Thymus (tissue), 11 donors: ENCODE measurements around the gene ZDHHC16. TPM values are rescaled to one million over a fixed set of nuclear protein-coding genes. Genes with fewer than 3 reads are reported as not detected.
A peak's percentile ranks its signal among the peaks of the same experiment; 100 is the strongest.

Experiments used
- DNase-seq, 9 donors: peaks; one replicate each; pipeline ENCODE4 v3.0.0-alpha.2; 2013; ENCODE audit warnings: low spot score in 9 of 9, low read depth in 6 of 9, missing footprints in 1 of 9
- H3K27ac ChIP-seq, 2 donors: one replicate each; pipeline ENCODE4 v1.5.1; 2013; ENCODE audit warnings: control low read depth in 1 of 2, low read depth in 1 of 2, low read length in 1 of 2, mild to moderate bottlenecking in 1 of 2, moderate library complexity in 1 of 2
- H3K27me3 ChIP-seq, 2 donors: one replicate each; pipeline ENCODE4 v1.5.1; 2013; ENCODE audit warnings: low read length in 1 of 2; ENCODE audit not compliant: control insufficient read depth in 2 of 2, insufficient read depth in 1 of 2
- H3K36me3 ChIP-seq, 2 donors: one replicate each; pipeline ENCODE4 v1.5.1; 2013; ENCODE audit warnings: low read length in 1 of 2, mild to moderate bottlenecking in 1 of 2, moderate library complexity in 1 of 2; ENCODE audit not compliant: control insufficient read depth in 2 of 2, insufficient read depth in 2 of 2
- H3K4me1 ChIP-seq, 2 donors: one replicate each; pipeline ENCODE4 v1.5.1; 2013; ENCODE audit warnings: low read length in 2 of 2; ENCODE audit not compliant: control insufficient read depth in 2 of 2, insufficient read depth in 2 of 2
- H3K4me3 ChIP-seq, 2 donors: one replicate each; pipeline ENCODE4 v1.5.1; 2013; ENCODE audit warnings: low read length in 2 of 2, control low read depth in 1 of 2, mild to moderate bottlenecking in 1 of 2
- H3K9me3 ChIP-seq, 2 donors: one replicate each; pipeline ENCODE4 v1.5.1; 2013; ENCODE audit warnings: low read length in 1 of 2, mild to moderate bottlenecking in 1 of 2; ENCODE audit not compliant: control insufficient read depth in 2 of 2, insufficient read depth in 1 of 2
- WGBS: extraction: QIAGEN DNeasy Blood & Tissue Kit; methylation state at CpG from one replicate; pipeline ENCODE4 v1.1.7; 2013; 5-methylcytosine and 5-hydroxymethylcytosine counted together
- polyA plus RNA-seq: library from polyadenylated mRNA; stranded (reverse); fragments of 200-250 nt; gene quantifications from one replicate; pipeline ENCODE4 v1.2.3, GENCODE V29; 2013
- total RNA-seq: library from RNA; stranded (reverse); fragments of 120-200 nt; gene quantifications from one replicate; pipeline ENCODE4 v1.2.4, GENCODE V29; 2013
- donor health status: healthy.

The ZDHHC16 gene
- total and polyA plus RNA-seq, 2 donors = 20.8 to 24.4 TPM

DNA sequence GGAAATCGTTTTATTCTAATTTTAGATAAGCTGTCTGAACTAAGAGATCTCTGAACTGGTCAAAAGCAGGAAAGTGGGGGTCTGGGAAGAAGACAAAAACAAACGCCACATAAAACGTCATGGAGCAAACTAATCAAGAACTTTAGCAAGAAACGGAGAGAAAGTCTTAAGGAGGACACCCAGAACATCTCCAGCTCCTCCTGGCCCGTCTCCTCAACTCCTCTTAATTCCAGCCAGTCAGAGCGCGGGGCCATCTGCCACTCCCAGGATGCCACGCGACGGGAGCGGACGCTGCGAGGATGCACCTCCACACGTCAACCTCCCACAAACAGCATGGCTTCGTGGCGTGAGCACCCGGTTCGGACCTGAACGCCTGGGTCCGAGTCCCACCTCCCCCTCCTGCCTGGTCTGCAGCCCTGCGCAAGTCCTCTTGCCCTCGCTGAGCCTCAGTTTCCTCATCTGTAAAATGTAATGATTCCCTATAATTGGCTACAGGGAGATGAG, 51.6 kb downstream of the ZDHHC16 start:
- WGBS = under 1% methylated on average over 22 of the region's 22 CpGs
- Histone ChIP-seq H3K4me1 (peaks cover 14 to 30% of the 10 kb centered on the region in 2 donors), H3K27ac (peak overlapping the region; percentile 97 to 99), H3K36me3 (peaks cover 0 to 8% of the 10 kb centered on the region in 2 donors), H3K9me3 (peaks cover 0 to 4% of the 10 kb centered on the region in 2 donors), H3K4me3 (peak overlapping the region; percentile 94 to 100), H3K27me3 (peaks cover 25 to 39% of the 10 kb centered on the region in 2 donors)
- peak in 7 of 9 donors; percentile 26 to 76 (median 53) for DNase-seq

DNA sequence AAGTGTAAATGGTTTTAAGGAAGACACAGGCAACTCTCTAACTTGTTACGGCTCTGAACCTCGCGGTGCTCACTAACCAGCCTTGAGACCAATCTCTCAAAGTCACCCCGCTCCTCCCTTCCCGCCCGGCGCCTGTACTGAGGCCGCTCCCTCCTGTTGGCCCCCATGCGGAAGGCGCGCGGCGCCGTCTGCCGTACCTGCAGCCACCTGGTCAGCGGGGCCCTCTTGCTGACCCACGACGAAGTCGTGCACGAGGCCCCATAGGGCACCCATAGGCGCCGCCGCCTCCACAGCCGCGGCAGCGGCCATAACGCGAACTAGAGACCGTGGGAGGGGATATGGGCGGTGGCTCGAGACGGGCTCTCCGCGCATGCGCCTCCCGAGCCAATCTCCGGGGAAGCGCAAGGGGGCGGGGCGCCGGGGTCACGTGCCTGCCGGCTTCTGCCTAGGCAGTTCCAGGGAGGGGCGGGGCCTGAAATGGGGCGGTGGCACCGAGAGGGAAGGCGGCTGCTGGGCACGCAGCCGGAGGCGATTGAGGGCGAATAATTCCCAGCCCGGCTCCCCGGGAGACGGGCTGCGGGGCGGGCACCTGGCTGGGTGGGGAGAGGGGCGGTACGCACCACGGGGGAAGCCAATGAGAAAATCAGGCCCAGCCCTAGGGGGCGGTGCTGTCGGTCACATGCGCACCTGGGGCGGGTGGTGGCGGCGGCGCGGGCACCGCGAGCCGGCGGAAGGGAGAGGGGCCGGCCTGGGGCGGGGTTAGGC, 52.3 kb downstream of the ZDHHC16 start, which contains the start of gene MMS19:
MMS19 (minus strand) TSS at position 347 of the 765 bp plus-strand sequence; CDS start at position 309, 38 bp downstream.
- H3K4me1 ChIP-seq = peaks cover 14 to 30% of the 10 kb centered on the region in 2 donors
- peak; percentile 83 to 99 (median 97) for DNase-seq
- peaks cover 25 to 42% of the 10 kb centered on the region in 2 donors for H3K27me3 ChIP-seq
- H3K9me3 ChIP-seq = peaks cover 0 to 4% of the 10 kb centered on the region in 2 donors
- peaks cover 0 to 3% of the 10 kb centered on the region in 2 donors for H3K36me3 ChIP-seq
- H3K27ac ChIP-seq = peak within 1 kb of the TSS; percentile 97 to 99
- peak within 1 kb of the TSS; percentile 94 to 100 for H3K4me3 ChIP-seq
- WGBS = under 1% methylated on average over 73 of the region's 73 CpGs

DNA sequence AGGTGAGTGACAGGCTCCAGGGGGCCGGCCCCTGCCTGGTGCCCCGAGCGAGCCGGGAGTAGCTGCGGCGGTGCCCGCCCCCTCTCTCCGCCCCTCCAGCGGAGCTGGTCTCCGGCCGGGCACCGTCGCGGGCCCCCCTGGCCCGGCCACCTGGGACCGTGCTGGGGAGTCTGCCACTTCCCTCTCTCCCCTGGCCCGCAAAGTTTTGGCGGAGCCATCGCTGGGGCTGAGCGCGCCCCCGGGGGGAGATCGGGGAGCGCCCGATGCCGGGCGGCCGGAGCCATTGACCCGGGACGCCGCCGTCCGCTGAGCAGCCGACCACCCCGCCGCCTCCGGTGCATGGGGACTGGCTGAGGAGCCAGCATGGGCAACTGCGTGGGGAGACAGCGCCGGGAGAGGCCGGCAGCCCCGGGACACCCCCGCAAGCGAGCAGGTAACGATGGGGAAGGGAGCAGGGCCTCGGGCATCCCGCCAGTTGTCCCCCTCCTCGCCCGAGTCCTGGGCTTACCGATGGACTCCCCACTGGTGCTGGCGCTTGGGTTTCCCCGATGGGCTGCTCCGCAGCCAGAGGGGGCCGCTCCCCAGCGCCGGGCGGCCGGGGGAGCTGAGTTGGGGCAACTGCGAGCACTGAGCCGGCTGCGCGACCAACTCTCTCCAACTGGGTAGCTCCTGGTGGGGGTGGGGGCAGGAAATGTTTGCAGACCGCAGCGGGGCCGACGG, 53.0 kb downstream of the ZDHHC16 start, which contains the start of gene UBTD1:
UBTD1 (plus strand) TSS at position 84 of the 720 bp plus-strand sequence; CDS start at position 364, 280 bp downstream.
- DNase-seq = peak in 5 of 9 donors; percentile 10 to 51 (median 24)
- peak within 1 kb of the TSS; percentile 94 to 100 for H3K4me3 ChIP-seq
- WGBS = under 1% methylated on average over 66 of the region's 66 CpGs
- H3K4me1 ChIP-seq = peaks cover 14 to 30% of the 10 kb centered on the region in 2 donors
- H3K9me3 ChIP-seq = peaks cover 0 to 4% of the 10 kb centered on the region in 2 donors
- peaks cover 25 to 47% of the 10 kb centered on the region in 2 donors for H3K27me3 ChIP-seq
- peaks cover 0 to 2% of the 10 kb centered on the region in 2 donors for H3K36me3 ChIP-seq
- H3K27ac ChIP-seq = peak within 1 kb of the TSS; percentile 97 to 99

DNA sequence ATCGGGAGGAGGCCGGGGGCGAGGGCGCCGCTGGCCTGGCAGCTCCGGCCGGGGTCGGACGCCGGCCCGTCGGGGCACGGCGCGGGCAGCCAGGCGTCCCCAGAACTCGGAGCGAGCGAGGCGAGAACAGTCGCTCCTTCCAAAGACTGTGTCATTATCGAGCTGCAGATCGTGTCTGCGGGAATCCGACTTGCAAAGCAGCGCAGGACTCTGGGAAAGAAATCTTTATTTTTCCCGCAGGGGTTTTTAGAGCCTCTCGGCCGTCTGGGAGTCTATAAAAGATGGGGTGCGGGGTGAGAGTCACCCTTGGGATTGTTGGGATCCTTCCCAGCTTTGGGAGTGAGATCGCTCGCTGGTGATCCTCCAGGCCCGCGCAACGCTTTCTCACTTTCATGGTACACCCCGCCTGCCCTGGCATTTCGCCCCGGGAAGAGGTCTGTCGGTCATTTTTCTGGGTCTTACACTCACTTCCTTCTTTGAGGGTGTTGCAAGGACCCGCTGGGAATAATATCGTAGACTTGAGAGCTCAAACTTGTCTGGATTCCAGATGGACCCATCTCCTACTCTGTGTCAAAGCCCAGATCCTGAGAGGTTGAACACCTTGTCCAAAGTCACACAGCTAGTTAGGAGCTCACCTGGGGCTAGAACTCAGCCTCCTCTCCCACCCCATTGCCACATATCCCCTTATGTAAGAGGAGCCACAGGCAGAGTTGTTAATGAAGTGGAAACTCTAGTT, 53.8 kb downstream of the ZDHHC16 start:
- WGBS = 6% methylated on average over 41 of the region's 41 CpGs
- peak overlapping the region in 1 of 2 donors; percentile 21 for H3K27ac ChIP-seq
- DNase-seq = peak in 1 of 9 donors; percentile 13
- H3K4me1 ChIP-seq = peaks cover 14 to 29% of the 10 kb centered on the region in 2 donors
- H3K9me3 ChIP-seq = peaks cover 0 to 4% of the 10 kb centered on the region in 2 donors
- peaks cover 25 to 47% of the 10 kb centered on the region in 2 donors for H3K27me3 ChIP-seq
- peak overlapping the region; percentile 53 to 94 for H3K4me3 ChIP-seq
- peaks cover 0 to 2% of the 10 kb centered on the region in 2 donors for H3K36me3 ChIP-seq

DNA sequence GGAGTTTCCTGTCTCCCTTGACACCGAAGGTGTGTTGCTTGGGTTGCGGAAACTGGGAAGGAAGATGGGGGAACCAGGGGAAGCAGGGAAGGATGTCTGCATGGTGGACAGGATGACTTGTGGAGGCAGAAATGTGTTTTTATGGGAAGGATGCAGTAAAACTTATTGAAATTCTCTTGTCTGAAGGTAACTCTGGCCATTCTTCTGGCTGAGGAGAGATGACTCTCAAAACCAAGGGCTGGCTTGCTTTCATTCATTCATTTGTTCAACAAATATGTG, 54.3 kb downstream of the ZDHHC16 start:
- peaks cover 10 to 24% of the 10 kb centered on the region in 2 donors for H3K4me1 ChIP-seq
- peaks cover 0 to 4% of the 10 kb centered on the region in 2 donors for H3K9me3 ChIP-seq
- WGBS = 59% methylated on average over 2 of the region's 2 CpGs
- no peak for DNase-seq
- peaks cover 25 to 47% of the 10 kb centered on the region in 2 donors for H3K27me3 ChIP-seq
- no peak overlapping the region for H3K27ac ChIP-seq
- H3K4me3 ChIP-seq = no peak overlapping the region
- H3K36me3 ChIP-seq = peaks cover 0 to 2% of the 10 kb centered on the region in 2 donors

DNA sequence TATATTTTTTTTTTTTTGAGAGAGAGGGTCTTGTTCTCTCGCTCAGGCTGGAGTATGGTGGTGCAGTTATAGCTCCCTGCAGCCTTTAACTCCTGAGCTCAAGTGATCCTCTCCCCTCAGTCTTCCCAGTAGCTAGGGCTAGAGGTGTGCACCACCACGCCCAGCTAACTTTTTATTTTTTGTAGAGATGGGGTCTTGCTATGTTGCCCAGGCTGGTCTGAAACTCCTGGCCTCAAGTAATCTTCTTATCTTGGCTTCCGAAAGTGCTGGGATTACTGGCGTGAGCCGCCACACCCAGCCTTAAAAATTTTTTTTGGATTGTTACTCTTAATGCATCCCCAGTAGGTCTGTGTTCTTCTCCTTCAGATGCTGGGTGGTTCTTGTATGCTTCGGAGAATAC, 56.9 kb downstream of the ZDHHC16 start:
- Histone ChIP-seq H3K9me3 (peaks cover 0 to 4% of the 10 kb centered on the region in 2 donors), H3K27ac (no peak overlapping the region), H3K4me3 (no peak overlapping the region), H3K27me3 (peaks cover 25 to 51% of the 10 kb centered on the region in 2 donors), H3K4me1 (peaks cover 4 to 9% of the 10 kb centered on the region in 2 donors), H3K36me3 (no peaks in the 10 kb centered on the region)
- DNase-seq = no peak
- 97% methylated on average over 6 of the region's 6 CpGs for WGBS

DNA sequence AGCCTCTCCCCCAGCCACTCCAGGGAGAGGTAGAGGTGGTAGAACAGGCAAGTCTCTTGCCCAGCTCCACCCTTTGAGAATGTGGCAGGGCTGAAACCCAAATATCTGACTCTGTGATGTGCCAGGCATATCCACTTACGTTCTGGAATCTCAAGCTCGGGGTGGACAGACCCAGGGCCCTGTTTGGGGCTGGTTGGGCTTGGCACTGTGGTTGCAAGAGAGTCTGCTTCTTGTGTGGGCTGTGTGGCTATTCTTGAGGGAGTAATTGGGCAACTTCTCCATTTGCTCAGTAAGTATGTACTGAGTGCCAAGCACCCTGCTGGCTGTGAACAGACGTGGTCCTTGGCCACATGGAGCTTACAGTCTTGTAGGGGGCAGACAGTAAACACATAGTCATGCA, 57.4 kb downstream of the ZDHHC16 start:
- H3K27ac ChIP-seq = no peak overlapping the region
- DNase-seq = no peak
- H3K36me3 ChIP-seq = no peaks in the 10 kb centered on the region

DNA sequence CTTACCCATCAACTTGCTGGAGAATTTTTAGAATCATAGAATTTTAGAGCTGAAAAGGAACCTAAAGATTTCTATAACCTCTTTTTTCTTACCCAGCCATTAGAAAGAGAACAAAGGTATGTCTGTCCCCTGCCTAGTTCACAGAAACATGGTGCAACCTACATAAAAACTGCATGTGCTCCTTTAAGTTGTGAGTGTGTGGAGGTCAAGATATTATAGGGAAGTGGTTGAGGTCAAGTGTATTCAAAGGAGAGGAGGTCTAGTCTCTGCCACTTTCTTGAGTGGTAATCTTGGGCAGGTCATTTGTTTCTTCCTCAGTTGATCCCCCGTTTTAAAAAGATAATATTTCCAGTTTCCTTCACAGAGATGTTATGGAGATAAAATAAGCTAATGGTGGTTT, 59.2 kb downstream of the ZDHHC16 start:
- Histone ChIP-seq H3K27ac (no peak overlapping the region), H3K27me3 (peaks cover 12 to 37% of the 10 kb centered on the region in 2 donors), H3K36me3 (no peaks in the 10 kb centered on the region), H3K4me1 (no peaks in the 10 kb centered on the region), H3K4me3 (no peak overlapping the region), H3K9me3 (no peaks in the 10 kb centered on the region)
- 93% methylated on average over 1 of the region's 1 CpG for WGBS
- DNase-seq = no peak

More for the DNA sequence above, 57.4 kb downstream of the ZDHHC16 start:
- WGBS = 86% methylated on average over 3 of the region's 3 CpGs
- no peak overlapping the region for H3K4me3 ChIP-seq
- H3K4me1 ChIP-seq = peaks cover 4 to 9% of the 10 kb centered on the region in 2 donors
- H3K9me3 ChIP-seq = peaks cover 0 to 4% of the 10 kb centered on the region in 2 donors
- peaks cover 25 to 51% of the 10 kb centered on the region in 2 donors for H3K27me3 ChIP-seq
